Stimulated activated naive CD8-positive, alpha-beta T cell treated with anti-CD3 and anti-CD28 coated beads, Interleukin-15, Interleukin-2, amounts not matched to agents 100 U/mL and 50 U/mL, for 24 hours (primary cell): ENCODE data around the gene TRMT1.
"Not testable (repeated sequence)": the region's sequence is repeated elsewhere in the genome, so short reads cannot be mapped to it uniquely, and the experiment has no call there.

Experiments used
- ATAC-seq: fragments of 150-1000 bp; cut with Tn5 transposase; one replicate; pipeline ENCODE4 v1.10.0; 2021
- DNase-seq: peaks from one replicate; pipeline ENCODE4 v3.0.0; 2021

TRMT1 gene

GRCh38 chr19:13116282-13117175 is at the start of gene TRMT1:
Gene TRMT1, minus strand, starts transcription at chr19:13116740. Its CDS starts 341 bp downstream, at chr19:13116399.
- peak; percentile 51 for ATAC-seq

GRCh38 chr19:13166151-13166550 is 49.6 kb upstream of the TRMT1 start:
- not testable (repeated sequence) for DNase-seq, ATAC-seq

More at GRCh38 chr19:13116282-13117175, at the start of gene TRMT1:
- DNase-seq: peak; percentile 94

GRCh38 chr19:13165162-13165997 is 48.8 kb upstream of the TRMT1 start:
- DNase-seq (no peak), ATAC-seq (no peak)

GRCh38 chr19:13164343-13165161 is 48.0 kb upstream of the TRMT1 start:
- ATAC-seq: no peak
- DNase-seq: peak; percentile 53

GRCh38 chr19:13163609-13164342 is 47.2 kb upstream of the TRMT1 start:
- ATAC-seq: peak; percentile 16

GRCh38 chr19:13162724-13163608 is 46.4 kb upstream of the TRMT1 start:
- peak; percentile 93 for DNase-seq
- peak; percentile 67 for ATAC-seq

More at GRCh38 chr19:13163609-13164342, 47.2 kb upstream of the TRMT1 start:
- peak; percentile 67 for DNase-seq

GRCh38 chr19:13160557-13160956 is 44.0 kb upstream of the TRMT1 start:
- ATAC-seq (no peak), DNase-seq (no peak)

- ATAC-seq: no peak
- no peak for DNase-seq
These were observed 43.2 kb upstream of the TRMT1 start for GRCh38 chr19:13159713-13160112.

- DNase-seq (peak; percentile 88), ATAC-seq (peak; percentile 4)
These were observed 39.2 kb upstream of the TRMT1 start for GRCh38 chr19:13155472-13156359.

GRCh38 chr19:13154911-13155471 is 38.5 kb upstream of the TRMT1 start:
- ATAC-seq (peak; percentile 8), DNase-seq (peak; percentile 87)

GRCh38 chr19:13154241-13154778 is 37.8 kb upstream of the TRMT1 start:
- peak; percentile 80 for DNase-seq
- ATAC-seq: no peak

GRCh38 chr19:13153569-13154240 is 37.2 kb upstream of the TRMT1 start:
- no peak for ATAC-seq
- no peak for DNase-seq

- ATAC-seq: peak; percentile 28
- DNase-seq: peak; percentile 98
These were observed 36.5 kb upstream of the TRMT1 start for GRCh38 chr19:13152974-13153568.

GRCh38 chr19:13152356-13152973 is 35.9 kb upstream of the TRMT1 start:
- DNase-seq (no peak), ATAC-seq (peak; percentile 20)

GRCh38 chr19:13151605-13152355 is 35.2 kb upstream of the TRMT1 start:
- ATAC-seq (peak; percentile 60), DNase-seq (peak; percentile 96)

- ATAC-seq (peak; percentile 3), DNase-seq (peak; percentile 53)
These were observed 34.5 kb upstream of the TRMT1 start for GRCh38 chr19:13150931-13151604.
